Loucy (cell line): ENCODE results near the gene MYO18A.

ENCODE experiments used
- H2AFZ ChIP-seq: fragments of 200-600 bp; sonication (generic); 2 replicates; pipeline ENCODE4 v1.6.0; 2016; ENCODE audit warnings: antibody characterized with exemption, mild to moderate bottlenecking, low read length, moderate library complexity
- H3F3A ChIP-seq: fragments of 200-600 bp; 2 replicates; pipeline ENCODE4 v1.6.0; 2016; ENCODE audit warnings: antibody characterized with exemption, low read depth, mild to moderate bottlenecking
- H3K27me3 ChIP-seq: fragments of 200-600 bp; sonication (generic); 2 replicates; pipeline ENCODE4 v1.6.1; 2014; ENCODE audit warnings: low read length, mild to moderate bottlenecking; ENCODE audit not compliant: insufficient read depth, poor library complexity, severe bottlenecking
- H3K36me3 ChIP-seq: fragments of 200-600 bp; sonication (generic); 2 replicates; pipeline ENCODE4 v1.6.1; 2016; ENCODE audit warnings: low read length; ENCODE audit not compliant: insufficient read depth
- H3K4me1 ChIP-seq: fragments of 200-600 bp; sonication (generic); 2 replicates; pipeline ENCODE4 v1.5.1; 2014; ENCODE audit warnings: low read length, mild to moderate bottlenecking; ENCODE audit not compliant: insufficient read depth, poor library complexity, severe bottlenecking
- H3K4me2 ChIP-seq: fragments of 200-600 bp; sonication (generic); 2 replicates; pipeline ENCODE4 v1.6.0; 2014; ENCODE audit warnings: antibody characterized with exemption, low read length, low read depth, mild to moderate bottlenecking; ENCODE audit not compliant: poor library complexity, severe bottlenecking
- H3K4me3 ChIP-seq: fragments of 200-600 bp; sonication (generic); 2 replicates; pipeline ENCODE4 v1.5.1; 2014; ENCODE audit warnings: low read length, mild to moderate bottlenecking, mixed read lengths; ENCODE audit not compliant: poor library complexity, severe bottlenecking
- H3K79me2 ChIP-seq: fragments of 200-600 bp; sonication (generic); 2 replicates; pipeline ENCODE4 v1.6.1; 2014; ENCODE audit warnings: low read length; ENCODE audit not compliant: insufficient read depth
- H3K9ac ChIP-seq: fragments of 200-600 bp; sonication (generic); 2 replicates; pipeline ENCODE4 v1.6.0; 2014; ENCODE audit warnings: mild to moderate bottlenecking, low read depth, low read length, moderate library complexity; ENCODE audit not compliant: poor library complexity, severe bottlenecking
- H3K9me2 ChIP-seq: fragments of 200-600 bp; sonication (generic); replicated peaks from 2 replicates; pipeline ENCODE4 v1.6.1; 2016; ENCODE audit warnings: low read depth, low read length, mixed read lengths
- H3K9me3 ChIP-seq: fragments of 200-600 bp; sonication (generic); 2 replicates; pipeline ENCODE4 v1.6.1; 2014; ENCODE audit warnings: mild to moderate bottlenecking, antibody characterized with exemption, low read length, low read depth; ENCODE audit not compliant: insufficient read depth
- H4K20me1 ChIP-seq: fragments of 200-600 bp; sonication (generic); 2 replicates; pipeline ENCODE4 v1.6.0; 2014; ENCODE audit warnings: antibody characterized with exemption, low read length, mild to moderate bottlenecking; ENCODE audit not compliant: insufficient read depth, poor library complexity, severe bottlenecking
- EZH2phosphoT487 ChIP-seq: fragments of 200-600 bp; IDR thresholded peaks from 2 replicates; pipeline ENCODE4 v1.6.1; 2018; ENCODE audit warnings: antibody characterized with exemption, mild to moderate bottlenecking, moderate library complexity, borderline replicate concordance
- TF ChIP-seq, protein P1 (sequence below): fragments of 200-600 bp; sonication (generic); conservative IDR thresholded peaks from 2 replicates; pipeline ENCODE4 v1.5.1; 2014; ENCODE audit warnings: mild to moderate bottlenecking, antibody characterized with exemption, low read length

The MYO18A gene

DNA sequence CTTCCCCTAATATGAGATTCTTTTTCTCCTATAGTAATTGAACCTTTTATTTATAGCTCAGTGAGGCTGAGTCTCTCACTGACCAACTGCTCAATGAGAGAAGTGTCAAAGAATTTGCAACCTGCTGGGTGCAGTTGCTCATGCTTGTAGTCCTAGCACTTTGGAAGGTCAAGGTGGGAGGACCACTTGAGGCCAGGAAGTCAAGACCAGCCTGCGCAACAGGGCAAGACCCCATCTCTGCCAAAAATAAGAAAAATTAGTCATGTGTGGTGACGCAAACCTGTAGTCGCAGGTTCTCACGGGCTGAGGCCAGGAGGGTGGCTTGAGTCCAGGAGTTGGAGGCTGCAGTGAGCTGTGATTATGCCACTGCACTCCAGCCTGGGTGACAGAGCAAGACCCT is 35.5 kb upstream of the MYO18A start:
- TF ChIP-seq, protein P1, sequence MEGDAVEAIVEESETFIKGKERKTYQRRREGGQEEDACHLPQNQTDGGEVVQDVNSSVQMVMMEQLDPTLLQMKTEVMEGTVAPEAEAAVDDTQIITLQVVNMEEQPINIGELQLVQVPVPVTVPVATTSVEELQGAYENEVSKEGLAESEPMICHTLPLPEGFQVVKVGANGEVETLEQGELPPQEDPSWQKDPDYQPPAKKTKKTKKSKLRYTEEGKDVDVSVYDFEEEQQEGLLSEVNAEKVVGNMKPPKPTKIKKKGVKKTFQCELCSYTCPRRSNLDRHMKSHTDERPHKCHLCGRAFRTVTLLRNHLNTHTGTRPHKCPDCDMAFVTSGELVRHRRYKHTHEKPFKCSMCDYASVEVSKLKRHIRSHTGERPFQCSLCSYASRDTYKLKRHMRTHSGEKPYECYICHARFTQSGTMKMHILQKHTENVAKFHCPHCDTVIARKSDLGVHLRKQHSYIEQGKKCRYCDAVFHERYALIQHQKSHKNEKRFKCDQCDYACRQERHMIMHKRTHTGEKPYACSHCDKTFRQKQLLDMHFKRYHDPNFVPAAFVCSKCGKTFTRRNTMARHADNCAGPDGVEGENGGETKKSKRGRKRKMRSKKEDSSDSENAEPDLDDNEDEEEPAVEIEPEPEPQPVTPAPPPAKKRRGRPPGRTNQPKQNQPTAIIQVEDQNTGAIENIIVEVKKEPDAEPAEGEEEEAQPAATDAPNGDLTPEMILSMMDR, result no peak
- no peak for TF ChIP-seq EZH2phosphoT487
- Histone ChIP-seq H3K9me2 (no peaks in the 10 kb centered on the region), H3K36me3 (no peaks in the 10 kb centered on the region), H3K9me3 (no peaks in the 10 kb centered on the region), H3K4me1 (no peaks in the 10 kb centered on the region), H3K9ac (no peak overlapping the region), H3K27me3 (no peaks in the 10 kb centered on the region), H2AFZ (no peak overlapping the region), H4K20me1 (no peaks in the 10 kb centered on the region), H3K4me2 (no peak overlapping the region), H3F3A (no peaks in the 10 kb centered on the region), H3K79me2 (no peaks in the 10 kb centered on the region), H3K4me3 (no peak overlapping the region)

DNA sequence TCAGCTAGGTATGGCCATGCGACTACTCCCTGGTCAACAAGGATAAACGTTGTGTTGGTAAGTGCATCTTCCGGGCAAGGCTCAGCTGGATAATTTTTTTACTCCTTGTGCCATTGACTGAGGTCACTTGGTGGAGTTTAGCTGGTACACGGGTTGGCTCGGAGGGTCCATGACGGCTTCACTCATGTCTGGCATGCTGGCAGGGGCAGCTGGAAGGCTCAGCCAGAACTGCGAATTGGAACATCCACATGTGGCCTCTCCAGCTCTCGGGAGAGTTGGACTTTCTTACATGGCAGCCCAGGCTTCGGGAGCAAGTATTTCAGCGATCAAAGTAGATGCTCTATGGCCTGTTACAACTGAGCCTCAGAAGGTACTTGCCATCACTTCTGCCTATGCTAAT is 35.0 kb upstream of the MYO18A start:
- H3K4me3 ChIP-seq, result no peak overlapping the region

DNA sequence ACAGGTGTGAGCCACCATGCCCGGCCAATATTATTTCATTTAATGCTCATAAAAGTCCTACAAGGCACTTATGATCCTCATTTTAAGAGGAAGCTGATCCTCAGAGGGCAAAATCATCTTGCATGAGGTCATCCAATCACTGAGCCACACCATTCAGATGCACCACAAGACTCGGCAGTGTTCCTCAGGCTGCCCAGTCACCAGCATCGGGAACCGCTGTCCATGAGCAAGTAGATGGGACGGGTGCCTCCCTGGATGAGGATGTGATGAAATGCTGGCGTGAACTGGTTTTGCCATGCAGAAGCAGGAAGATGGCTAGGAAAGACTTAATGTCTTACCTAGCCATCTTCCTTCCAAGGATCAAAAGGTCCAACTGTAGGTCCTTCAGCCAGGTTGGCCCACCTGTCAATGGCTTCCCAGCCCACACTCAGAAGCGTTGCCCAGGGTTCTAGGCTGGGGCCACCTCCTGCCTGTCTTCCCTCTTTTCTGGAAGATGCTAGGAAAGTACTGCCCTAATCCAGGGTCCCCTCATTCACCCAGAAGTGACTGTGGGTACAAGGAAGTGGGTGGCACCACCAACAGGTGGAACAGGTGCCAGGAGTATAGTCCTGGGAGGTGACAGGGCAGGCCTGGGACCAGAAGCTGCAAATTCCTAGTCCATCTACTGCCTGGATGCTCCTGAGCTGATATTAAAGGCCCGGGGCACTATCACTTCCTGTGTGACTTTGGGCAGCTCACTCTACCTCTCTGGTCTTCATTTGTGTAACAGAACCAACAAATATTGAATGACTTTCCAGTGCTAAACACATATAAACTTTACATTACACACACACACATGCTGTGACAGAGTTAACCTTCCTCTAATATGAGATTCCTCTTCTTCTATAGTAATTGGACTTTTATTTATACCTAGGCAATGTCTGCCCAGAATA is 34.3 kb upstream of the MYO18A start:
- Histone ChIP-seq H3F3A (no peaks in the 10 kb centered on the region), H3K9me3 (no peaks in the 10 kb centered on the region), H3K79me2 (no peaks in the 10 kb centered on the region), H4K20me1 (no peaks in the 10 kb centered on the region), H3K9me2 (no peaks in the 10 kb centered on the region), H3K27me3 (no peaks in the 10 kb centered on the region), H3K4me2 (no peak overlapping the region), H3K9ac (no peak overlapping the region), H3K4me3 (no peak overlapping the region), H2AFZ (no peak overlapping the region), H3K36me3 (no peaks in the 10 kb centered on the region), H3K4me1 (no peaks in the 10 kb centered on the region)
- TF ChIP-seq, protein P1, result no peak
- no peak for TF ChIP-seq EZH2phosphoT487

More for the DNA sequence above, 35.0 kb upstream of the MYO18A start:
- no peaks in the 10 kb centered on the region for H3K9me2 ChIP-seq
- no peaks in the 10 kb centered on the region for H3F3A ChIP-seq
- H3K4me2 ChIP-seq, result no peak overlapping the region
- no peak overlapping the region for H3K9ac ChIP-seq
- H3K4me1 ChIP-seq, result no peaks in the 10 kb centered on the region
- H3K79me2 ChIP-seq, result no peaks in the 10 kb centered on the region
- TF ChIP-seq, protein P1, result no peak
- TF ChIP-seq EZH2phosphoT487, result no peak
- H3K27me3 ChIP-seq, result no peaks in the 10 kb centered on the region
- no peak overlapping the region for H2AFZ ChIP-seq
- no peaks in the 10 kb centered on the region for H3K36me3 ChIP-seq
- no peaks in the 10 kb centered on the region for H3K9me3 ChIP-seq
- no peaks in the 10 kb centered on the region for H4K20me1 ChIP-seq
